ENCODE results near the gene SPTSSA.

SPTSSA gene

GRCh38 chr14:34475163-34475562 lies 13.1 kb upstream of the SPTSSA start:
- POLR2A ChIA-PET: no interaction called here
- CTCF ChIA-PET: no interaction called here

GRCh38 chr14:34474187-34474679 lies 12.2 kb upstream of the SPTSSA start:
- no peak overlapping the region for H3K4me3 ChIP-seq (ENCODE audit: low read depth, low read length)
- no peak overlapping the region for H3K27ac ChIP-seq (ENCODE audit: extremely low read depth, low read depth, low read length)
- H3K9me3 ChIP-seq (ENCODE audit: control insufficient read depth, insufficient read depth, low read depth, low read length): no peaks in the 10 kb centered on the region
- H3K4me1 ChIP-seq (ENCODE audit: control insufficient read depth, insufficient read depth, low read length): no peaks in the 10 kb centered on the region
- ChIA-PET CTCF (interaction anchor here (0.6 kb wide), 1 partner anchor 40 kb away, joined by 3 read pairs; no protein-coding TSS in a partner anchor), POLR2A (no interaction called here)
- TF ChIP-seq AEBP2 (tag by site-specific recombination; IDR thresholded peaks at IDR 0.05; ENCODE audit: borderline replicate concordance) (no peak), ZNF549 (tag by site-specific recombination; IDR thresholded peaks at IDR 0.05) (no peak), GLI2 (tag by site-specific recombination; IDR thresholded peaks at IDR 0.05; ENCODE audit: borderline replicate concordance, low read depth) (no peak)
- H3K36me3 ChIP-seq (ENCODE audit: control insufficient read depth in 2 of 2, insufficient read depth in 1 of 2, low read length in 2 of 2): no peaks in the 10 kb centered on the region

More at GRCh38 chr14:34475163-34475562, 13.1 kb upstream of the SPTSSA start:
- no peaks in the 10 kb centered on the region for H3K36me3 ChIP-seq (ENCODE audit: control insufficient read depth in 2 of 2, insufficient read depth in 1 of 2, low read length in 2 of 2)
- no peak overlapping the region for H3K27ac ChIP-seq (ENCODE audit: extremely low read depth, low read depth, low read length)
- no peaks in the 10 kb centered on the region for H3K9me3 ChIP-seq (ENCODE audit: control insufficient read depth, insufficient read depth, low read depth, low read length)
- H3K4me1 ChIP-seq (ENCODE audit: control insufficient read depth, insufficient read depth, low read length): no peaks in the 10 kb centered on the region
- H3K4me3 ChIP-seq (ENCODE audit: low read depth, low read length): no peak overlapping the region
- TF ChIP-seq YY1 (tag by site-specific recombination; IDR thresholded peaks at IDR 0.05): no peak
- TF ChIP-seq RBAK (tag by site-specific recombination; IDR thresholded peaks at IDR 0.05): no peak
- no peak for TF ChIP-seq ZBTB49 (tag by site-specific recombination; IDR thresholded peaks at IDR 0.05; ENCODE audit: low read depth)
- TF ChIP-seq ZNF692 (tag by site-specific recombination; IDR thresholded peaks at IDR 0.05): no peak
- TF ChIP-seq ZNF214 (tag by site-specific recombination; IDR thresholded peaks at IDR 0.05; ENCODE audit: borderline replicate concordance): no peak
- no peak for TF ChIP-seq MEIS1 (CRISPR knock-in tag; IDR thresholded peaks at IDR 0.05; ENCODE audit: borderline replicate concordance)
- no peak for TF ChIP-seq OVOL3 (tag by site-specific recombination; IDR thresholded peaks at IDR 0.05)
- TF ChIP-seq ZNF26 (tag by site-specific recombination; IDR thresholded peaks at IDR 0.05): no peak
- TF ChIP-seq KLF7 (tag by site-specific recombination; IDR thresholded peaks at IDR 0.05; ENCODE audit: borderline replicate concordance): no peak
- no peak for TF ChIP-seq HOXC10 (CRISPR knock-in tag; IDR thresholded peaks at IDR 0.05)

- no peaks in the 10 kb centered on the region for H3K9me3 ChIP-seq (ENCODE audit: control insufficient read depth, insufficient read depth, low read depth, low read length)
- POLR2A ChIA-PET: no interaction called here
- no peak for TF ChIP-seq ZNF221 (tag by site-specific recombination; IDR thresholded peaks at IDR 0.05; ENCODE audit: borderline replicate concordance)
- no peak for TF ChIP-seq ZNF416 (tag by site-specific recombination; IDR thresholded peaks at IDR 0.05)
- no peak for TF ChIP-seq ZNF596 (tag by site-specific recombination; IDR thresholded peaks at IDR 0.05)
- TF ChIP-seq ZNF449 (tag by site-specific recombination; IDR thresholded peaks at IDR 0.05): no peak
- no peaks in the 10 kb centered on the region for H3K36me3 ChIP-seq (ENCODE audit: control insufficient read depth in 2 of 2, insufficient read depth in 1 of 2, low read length in 2 of 2)
- H3K4me1 ChIP-seq (ENCODE audit: control insufficient read depth, insufficient read depth, low read length): no peaks in the 10 kb centered on the region
- no peak overlapping the region for H3K27ac ChIP-seq (ENCODE audit: extremely low read depth, low read depth, low read length)
- no peak overlapping the region for H3K4me3 ChIP-seq (ENCODE audit: low read depth, low read length)
- CTCF ChIA-PET: no interaction called here
Measured at GRCh38 chr14:34472706-34473279, 10.8 kb upstream of the SPTSSA start.

Measured in HEK293 (cell line).